Muscle of arm (tissue), 12 donors: ENCODE measurements around the gene DCAF11. TPM values are rescaled to one million over a fixed set of nuclear protein-coding genes. Genes with fewer than 3 reads are reported as not detected.
A peak's percentile ranks its signal among the peaks of the same experiment; 100 is the strongest.

Source experiments
- DNase-seq: peaks from one replicate; pipeline ENCODE4 v3.0.0-alpha.2; 2013
- polyA plus RNA-seq, 12 donors: library from polyadenylated mRNA; unstranded; fragments of 120-200 nt; gene quantifications; one replicate each; pipeline ENCODE4 v1.2.1, GENCODE V29; 2013; ENCODE audit not compliant: insufficient read length in 12 of 12

The DCAF11 gene
- polyA plus RNA-seq, 12 donors: 35.5 to 53.7 (median 40.5) TPM; not detected in 1

GRCh38 chr14:24075485-24076301 is 38.9 kb upstream of the DCAF11 start:
- no peak for DNase-seq

GRCh38 chr14:24076302-24076601 is 38.3 kb upstream of the DCAF11 start:
- DNase-seq: no peak

DNA sequence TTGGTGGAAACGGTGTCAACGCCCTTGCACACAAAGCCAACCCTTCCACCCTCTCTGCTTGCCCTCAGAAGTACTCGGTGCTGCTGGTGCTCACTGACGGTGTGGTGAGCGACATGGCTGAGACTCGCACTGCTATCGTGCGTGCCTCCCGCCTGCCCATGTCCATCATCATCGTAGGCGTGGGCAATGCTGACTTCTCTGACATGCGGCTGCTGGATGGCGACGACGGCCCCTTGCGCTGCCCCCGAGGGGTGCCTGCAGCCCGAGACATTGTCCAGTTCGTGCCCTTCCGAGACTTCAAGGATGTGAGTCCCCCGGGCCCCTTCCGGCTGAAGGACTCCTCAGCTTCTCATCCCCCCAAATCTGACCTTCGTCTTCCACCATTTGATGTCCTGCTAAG is 37.5 kb upstream of the DCAF11 start:
- DNase-seq: no peak

DNA sequence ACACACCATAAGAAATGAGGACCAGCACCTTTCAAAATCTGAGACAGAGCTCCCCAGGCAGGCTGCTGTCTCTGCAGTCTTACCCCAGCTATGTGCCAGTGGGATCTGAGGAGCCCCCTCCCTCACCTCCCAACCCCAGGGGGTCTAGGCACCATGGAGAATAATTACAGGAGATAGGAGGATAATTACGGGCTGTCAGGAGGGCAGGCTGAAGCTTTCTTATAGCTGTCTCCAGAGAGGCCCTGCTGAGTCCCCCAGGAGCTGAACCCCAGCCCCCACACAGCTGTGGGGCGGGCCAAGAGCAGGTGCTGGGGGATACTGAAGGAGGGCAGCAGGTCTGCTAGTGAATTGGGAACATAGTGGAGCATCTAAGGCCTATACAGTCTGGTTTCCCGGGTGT is 36.4 kb upstream of the DCAF11 start:
- DNase-seq: no peak

- no peak for DNase-seq
Observed at GRCh38 chr14:24079491-24080141, 35.0 kb upstream of the DCAF11 start.

GRCh38 chr14:24080142-24080530 is 34.4 kb upstream of the DCAF11 start:
- no peak for DNase-seq

DNA sequence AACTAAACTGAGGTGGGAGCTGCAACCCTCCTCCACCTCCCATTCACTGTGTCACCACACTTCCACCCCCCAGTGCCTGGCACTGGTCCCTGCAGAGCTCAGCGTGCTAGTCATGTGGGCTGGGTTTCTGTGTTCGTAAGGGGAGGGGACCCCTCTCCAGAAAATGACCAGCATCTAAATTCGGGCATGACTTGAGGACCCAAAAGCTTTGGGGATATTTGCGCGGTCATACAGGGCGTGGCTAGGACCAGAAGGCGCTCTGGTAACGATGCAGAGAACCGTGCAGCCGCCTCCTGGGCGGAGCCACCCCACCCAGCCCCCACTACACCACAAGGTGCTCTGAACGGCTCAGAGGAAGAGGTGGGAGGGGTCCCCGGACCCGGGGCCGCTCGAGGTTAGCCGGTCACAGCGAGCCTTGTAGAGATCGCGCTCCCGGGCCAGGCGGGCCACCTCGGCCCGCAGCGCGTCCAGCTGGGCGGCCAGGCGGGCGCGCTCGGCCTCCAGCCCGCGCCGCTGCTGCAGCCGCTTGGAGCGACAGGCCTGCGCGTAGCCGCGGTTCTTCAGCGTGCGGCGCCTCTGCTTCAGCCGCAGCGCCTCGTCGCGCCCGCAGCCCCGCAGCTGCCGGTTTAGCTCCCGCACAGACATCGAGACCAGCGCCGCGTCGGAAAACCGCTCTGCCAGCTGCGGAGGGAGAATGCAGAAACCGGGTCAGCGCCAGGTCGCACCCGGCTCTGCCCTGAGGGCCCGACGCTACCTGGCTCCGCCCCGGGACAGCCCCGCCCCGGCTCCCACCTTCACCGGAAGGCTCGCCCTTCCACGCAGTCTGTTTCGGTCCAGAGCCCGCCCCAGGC is 33.5 kb upstream of the DCAF11 start:
- peak; percentile 11 for DNase-seq

DNA sequence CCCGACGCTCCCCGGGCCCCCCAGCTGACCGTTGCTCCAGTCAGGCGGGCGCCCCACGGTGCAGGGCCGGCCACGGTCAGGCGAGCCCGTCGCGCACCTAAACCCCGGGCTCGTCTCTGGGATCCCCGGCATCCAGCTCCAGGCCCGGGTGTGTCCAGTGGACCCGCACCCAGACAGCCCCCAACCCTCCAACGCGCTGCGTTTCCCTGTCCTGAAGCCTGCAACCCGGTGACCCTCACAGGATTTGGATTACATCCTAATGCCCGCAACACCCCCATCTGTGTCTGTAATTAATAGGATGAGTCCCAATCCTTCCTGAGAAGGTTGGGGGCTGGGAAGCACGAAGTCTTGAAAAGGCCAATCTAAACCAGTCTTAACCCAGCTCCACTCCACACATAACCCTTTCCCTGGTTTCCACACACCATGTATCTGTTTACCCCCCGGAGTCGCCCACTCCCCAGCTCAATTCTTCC is 32.8 kb upstream of the DCAF11 start:
- DNase-seq: no peak

GRCh38 chr14:24082411-24083080 is 32.0 kb upstream of the DCAF11 start:
- no peak for DNase-seq

DNA sequence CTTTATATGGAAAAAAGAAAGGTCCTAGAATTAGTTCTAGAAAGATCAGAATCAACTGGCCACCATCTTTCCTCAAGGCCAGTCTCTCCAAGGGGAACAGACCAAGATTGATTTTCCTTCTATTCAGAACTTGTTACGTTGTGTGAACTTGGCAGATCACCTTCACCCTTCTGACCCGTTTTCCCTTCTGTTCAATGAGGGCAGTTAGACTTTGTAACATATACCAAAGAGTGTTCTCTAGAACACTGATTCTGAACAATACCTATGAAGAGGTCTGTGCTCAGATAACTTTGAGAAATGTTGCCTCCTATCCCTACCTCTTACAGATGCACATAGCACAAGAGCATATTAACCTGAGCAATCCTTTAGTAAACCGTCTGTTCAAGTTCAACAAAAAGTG is 31.1 kb upstream of the DCAF11 start:
- no peak for DNase-seq

DNA sequence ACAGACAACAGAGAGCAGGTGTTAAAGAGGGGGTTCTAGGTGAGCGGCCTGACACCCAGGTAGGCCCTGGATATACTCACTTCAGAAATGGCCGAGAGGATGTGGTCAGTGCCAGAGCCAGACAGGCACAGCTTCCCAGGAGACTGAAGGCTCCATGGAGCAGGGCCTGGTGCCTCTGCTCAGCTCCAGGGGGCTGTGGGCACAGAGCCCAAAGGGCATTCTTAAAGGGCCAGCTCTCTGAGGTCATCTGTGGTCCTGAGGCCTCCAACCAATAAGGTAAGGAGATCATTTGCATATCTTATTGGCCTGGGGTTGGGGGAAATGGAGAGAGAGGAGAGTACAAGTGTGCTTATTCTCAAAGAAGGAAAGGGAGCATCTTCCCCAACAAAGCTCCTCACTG is 30.1 kb upstream of the DCAF11 start:
- DNase-seq: no peak

DNA sequence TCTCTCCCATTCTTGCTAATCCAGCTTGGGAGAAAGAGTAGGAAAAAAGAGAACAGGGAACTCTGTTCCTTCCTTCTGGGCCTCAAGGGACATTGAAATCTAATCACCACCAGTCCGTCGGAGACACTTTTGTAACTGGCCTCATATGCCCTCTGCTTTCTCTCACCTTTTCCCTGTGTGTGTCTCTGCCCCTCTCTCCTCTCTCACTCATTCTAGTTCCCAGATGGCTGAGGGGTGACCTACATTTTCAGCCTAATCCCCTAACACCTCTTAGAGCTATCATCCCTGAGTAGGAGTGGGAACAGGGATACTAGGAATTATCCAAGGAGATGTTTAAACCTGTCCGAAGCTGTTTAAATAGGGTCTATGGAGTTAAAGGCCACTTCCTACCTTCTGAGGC is 29.4 kb upstream of the DCAF11 start:
- DNase-seq: no peak

GRCh38 chr14:24086193-24086955 is 28.2 kb upstream of the DCAF11 start:
- no peak for DNase-seq

DNA sequence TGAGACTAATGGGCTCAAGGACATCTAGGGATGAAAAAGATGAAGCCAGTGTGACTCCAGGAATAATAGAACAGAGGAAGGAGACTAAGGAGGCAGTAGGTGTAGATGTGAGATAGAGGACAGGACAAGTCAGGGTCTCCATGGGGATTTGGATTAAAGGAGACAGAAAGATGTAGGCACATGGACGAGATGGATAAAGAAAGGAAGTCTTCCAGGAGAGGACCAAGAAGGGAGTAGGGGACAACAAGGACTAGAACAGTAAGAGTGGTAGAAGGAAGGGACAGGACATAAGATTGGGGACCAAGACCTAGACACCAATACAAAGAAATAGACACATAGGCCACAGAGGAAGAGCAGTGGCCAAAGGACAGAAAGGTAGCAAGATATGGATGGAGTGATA is 27.6 kb upstream of the DCAF11 start:
- no peak for DNase-seq

- DNase-seq: no peak
Observed at GRCh38 chr14:24088095-24088494, 26.5 kb upstream of the DCAF11 start.

- no peak for DNase-seq
Observed at GRCh38 chr14:24089890-24090289, 24.7 kb upstream of the DCAF11 start.

GRCh38 chr14:24092110-24092504 is 22.5 kb upstream of the DCAF11 start:
- DNase-seq: no peak

GRCh38 chr14:24092505-24093206 is 21.9 kb upstream of the DCAF11 start:
- no peak for DNase-seq

GRCh38 chr14:24093207-24093900 is 21.2 kb upstream of the DCAF11 start:
- DNase-seq: no peak
